HCT116 (cell line): Measurements from ENCODE around the gene PRCC. TPM values are rescaled to one million over a fixed set of nuclear protein-coding genes. Genes with fewer than 3 reads are reported as not detected.

Experiments
- ATAC-seq: fragments of 200-7000 bp; cut with Tn5 transposase; 2 replicates; pipeline ENCODE4 v1.9.1; 2020; ENCODE audit warnings: mild to moderate bottlenecking, moderate library complexity
- BruUV-seq: library from RNA; stranded (reverse); fragments of 400-500 nt; replicated peaks from 2 replicates; lab custom pipeline; 2021; lab: Mats Ljungman, UMichigan
- CTCF ChIA-PET: fragments of 300-600 bp; sonication (Branson Sonifier 250); formaldehyde crosslinking; loops from one replicate; lab custom pipeline; 2021; ENCODE audit warnings: antibody characterized with exemption; lab: Charles Lee
- POLR2A ChIA-PET: fragments of 300-600, 350-600 bp; sonication (Branson Sonifier 250); formaldehyde crosslinking; loops from one replicate; lab custom pipeline; 2021; ENCODE audit warnings: antibody characterized with exemption; lab: Charles Lee
- RAD21 ChIA-PET, 2 experiments: fragments of 300-600 bp; sonication (Branson Sonifier 250); formaldehyde crosslinking; loops; one replicate each; lab custom pipeline; 2023; ENCODE audit warnings: low total read pairs in 2 of 2; ENCODE audit not compliant: uncharacterized antibody in 2 of 2, unreplicated experiment in 2 of 2, low non-redundant PET in 1 of 2; lab: Charles Lee
- DNase-seq: peaks from one replicate; pipeline ENCODE4 v3.0.0-alpha.2; 2010; ENCODE audit warnings: low read depth, low spot score
- H2AFZ ChIP-seq: fragments of 200-600 bp; shearing (Covaris generic), sonication (generic); 2 replicates; pipeline ENCODE4 v1.6.1; 2017; ENCODE audit warnings: low read depth, mixed run types, mixed read lengths, antibody characterized with exemption, low read length; ENCODE audit not compliant: poor library complexity, severe bottlenecking
- H3K27ac ChIP-seq: 2 replicates; pipeline ENCODE4 v1.5.1; 2012; ENCODE audit warnings: low read depth, low read length
- H3K27me3 ChIP-seq: fragments of 200-600 bp; sonication (generic); 2 replicates; pipeline ENCODE4 v1.6.1; 2016; ENCODE audit warnings: mixed run types, low read length, mixed read lengths; ENCODE audit not compliant: insufficient read depth
- H3K36me3 ChIP-seq, 2 experiments: fragments of 200-500 bp in 1 of 2; fragments of 200-600 bp in 1 of 2; sonication (Bioruptor generic) in 1 of 2; sonication (generic) in 1 of 2; 2 replicates each; pipeline versions ENCODE4 v1.5.1 to v1.6.1; 2014 to 2016; ENCODE audit warnings: low read length in 2 of 2, inconsistent platforms in 1 of 2, mixed read lengths in 1 of 2, mixed run types in 1 of 2; ENCODE audit not compliant: insufficient read depth in 2 of 2, control insufficient read depth in 1 of 2
- H3K4me1 ChIP-seq, 2 experiments: fragments of 200-600 bp in 1 of 2; sonication (generic) in 1 of 2; 2 replicates each; pipeline versions ENCODE4 v1.5.1 to v1.6.1; 2012 to 2017; ENCODE audit warnings: low read length in 2 of 2, inconsistent platforms in 1 of 2, mild to moderate bottlenecking in 1 of 2, mixed read lengths in 1 of 2, mixed run types in 1 of 2, moderate library complexity in 1 of 2; ENCODE audit not compliant: insufficient read depth in 2 of 2, control insufficient read depth in 1 of 2
- H3K4me2 ChIP-seq: fragments of 200-600 bp; sonication (generic); 2 replicates; pipeline ENCODE4 v1.6.1; 2017; ENCODE audit warnings: mixed run types, low read length, mixed read lengths
- H3K4me3 ChIP-seq, 2 experiments: fragments of 200-600 bp in 1 of 2; sonication (generic) in 1 of 2; replicated peaks in 1 of 2; 2 replicates each; pipeline ENCODE4 v1.5.1; 2011 to 2016; ENCODE audit warnings: low read length in 2 of 2, control low read depth in 1 of 2, low read depth in 1 of 2, mild to moderate bottlenecking in 1 of 2, mixed read lengths in 1 of 2, mixed run types in 1 of 2
- H3K79me2 ChIP-seq: fragments of 200-600 bp; sonication (generic); 2 replicates; pipeline ENCODE4 v1.6.1; 2017; ENCODE audit warnings: mild to moderate bottlenecking, mixed run types, low read length, moderate library complexity, mixed read lengths; ENCODE audit not compliant: insufficient read depth
- H3K9ac ChIP-seq: fragments of 200-600 bp; sonication (generic); 2 replicates; pipeline ENCODE4 v1.6.1; 2016; ENCODE audit warnings: low read length, mixed read lengths
- H3K9me2 ChIP-seq: fragments of 200-600 bp; sonication (generic), shearing (Covaris generic); 2 replicates; pipeline ENCODE4 v1.6.1; 2017; ENCODE audit warnings: mixed run types, mild to moderate bottlenecking, moderate library complexity; ENCODE audit not compliant: insufficient read depth
- H3K9me3 ChIP-seq, 2 experiments: fragments of 200-500 bp in 1 of 2; fragments of 200-600 bp in 1 of 2; sonication (Bioruptor generic) in 1 of 2; sonication (generic) in 1 of 2; 2 replicates each; pipeline ENCODE4 v1.6.1; 2014 to 2017; ENCODE audit warnings: low read length in 2 of 2, mixed read lengths in 2 of 2, inconsistent platforms in 1 of 2, low read depth in 1 of 2, mild to moderate bottlenecking in 1 of 2, mixed run types in 1 of 2, moderate library complexity in 1 of 2; ENCODE audit not compliant: control insufficient read depth in 1 of 2, insufficient read depth in 1 of 2
- H4K20me1 ChIP-seq: fragments of 200-600 bp; sonication (generic), shearing (Covaris generic); 2 replicates; pipeline ENCODE4 v1.6.1; 2017; ENCODE audit warnings: mixed run types, mild to moderate bottlenecking, moderate library complexity; ENCODE audit not compliant: insufficient read depth
- CEBPB ChIP-seq: IDR thresholded peaks from 2 replicates; pipeline ENCODE4 v1.6.1; 2012; ENCODE audit warnings: low read depth
- CTCF ChIP-seq, 3 experiments: fragments of 200-600 bp in 1 of 3; sonication (generic) in 1 of 3; IDR thresholded peaks in 2 of 3; conservative IDR thresholded peaks in 1 of 3; 2 replicates each; pipeline ENCODE4 v1.5.1; 2012 to 2017; ENCODE audit warnings: low read depth in 2 of 3, low read length in 2 of 3, antibody characterized with exemption in 1 of 3, borderline replicate concordance in 1 of 3, control low read depth in 1 of 3, mild to moderate bottlenecking in 1 of 3, mixed read lengths in 1 of 3, mixed run types in 1 of 3, moderate library complexity in 1 of 3; ENCODE audit not compliant: insufficient read depth in 1 of 3
- EGR1 ChIP-seq: IDR thresholded peaks from 2 replicates; pipeline ENCODE4 v1.6.1; 2012; ENCODE audit warnings: low read depth
- ELF1 ChIP-seq: IDR thresholded peaks from 2 replicates; pipeline ENCODE4 v1.6.1; 2012; ENCODE audit warnings: low read depth, borderline replicate concordance
- EZH2 ChIP-seq: fragments of 200-600 bp; sonication (generic); IDR thresholded peaks from 2 replicates; pipeline ENCODE4 v1.6.1; 2017; ENCODE audit warnings: antibody characterized with exemption, mixed run types
- EZH2phosphoT487 ChIP-seq: fragments of 200-600 bp; IDR thresholded peaks from 2 replicates; pipeline ENCODE4 v1.6.1; 2018; ENCODE audit warnings: antibody characterized with exemption, borderline replicate concordance
- FOSL1 ChIP-seq: IDR thresholded peaks from 2 replicates; pipeline ENCODE4 v1.6.1; 2012; ENCODE audit warnings: low read depth
- MAX ChIP-seq: IDR thresholded peaks from 2 replicates; pipeline ENCODE4 v1.6.1; 2012
- SIN3A ChIP-seq: IDR thresholded peaks from 2 replicates; pipeline ENCODE4 v1.6.1; 2012; ENCODE audit warnings: low read depth
- SRF ChIP-seq: IDR thresholded peaks from 2 replicates; pipeline ENCODE4 v1.6.1; 2012; ENCODE audit warnings: low read depth
- TCF7L2 ChIP-seq: IDR thresholded peaks from 2 replicates; pipeline ENCODE4 v1.7.0; 2011; ENCODE audit warnings: borderline replicate concordance, inconsistent platforms; ENCODE audit not compliant: insufficient read depth, insufficient read length; ENCODE audit errors: extremely low read depth
- YY1 ChIP-seq: IDR thresholded peaks from 2 replicates; pipeline ENCODE4 v1.6.1; 2011; ENCODE audit warnings: low read length, low read depth, moderate library complexity, mild to moderate bottlenecking; ENCODE audit not compliant: insufficient replicate concordance; ENCODE audit errors: extremely low read depth
- ZNF274 ChIP-seq: fragments of 200-500 bp; sonication (Bioruptor generic); IDR thresholded peaks from 2 replicates; pipeline ENCODE4 v1.6.1; 2014; ENCODE audit warnings: mild to moderate bottlenecking, low read depth, low read length, inconsistent platforms
- intact Hi-C: fragments of 100-400 bp; cut with micrococcal nuclease; formaldehyde crosslinking; loops from 2 replicates; pipeline ENCODE4 v1.10.0; 2022
- total RNA-seq: library from RNA; stranded (reverse); gene quantifications from one replicate; pipeline ENCODE4 v1.2.1, GENCODE V29; 2021; ENCODE audit not compliant: unreplicated experiment

Gene PRCC
- total RNA-seq, 1 experiment from 2014 or later, result 78.1 TPM

- peaks cover 66% of the 10 kb centered on the region for H3K79me2 ChIP-seq
- RAD21 ChIA-PET, result interaction anchor here (1.3 to 1.4 kb wide), 4 partner anchors 16 to 39 kb away, joined by 4 to 5 read pairs (median 4); partner anchors contain the start of genes MRPL24 (in 2 of the 2), ISG20L2 (in 1 of the 2) and METTL25B (in 1 of the 2)
- CTCF ChIA-PET, result interaction anchor here (1.1 to 6.4 kb wide), 6 partner anchors 20 to 166 kb away, joined by 5 to 51 read pairs (median 6); partner anchors contain the start of genes ISG20L2, METTL25B, MRPL24 and NTRK1
- no peaks in the 10 kb centered on the region for H3K9me2 ChIP-seq
- no peaks in the 10 kb centered on the region for H4K20me1 ChIP-seq
- H3K27ac ChIP-seq, result peak overlapping the region; percentile 85
- peak; percentile 3 for ATAC-seq
- POLR2A ChIA-PET, result interaction anchor here (1.3 to 1.9 kb wide), 6 partner anchors 16 to 79 kb away, joined by 4 to 14 read pairs (median 8); partner anchors contain the start of genes HDGF, ISG20L2, METTL25B and MRPL24
- no peak overlapping the region for H2AFZ ChIP-seq
- TF ChIP-seq MAX (0 out of 2 replicates have a peak, but pooled peaks have one; percentile 28), FOSL1 (no peak)
- H3K4me1 ChIP-seq, result peaks cover 13 to 19% of the 10 kb centered on the region in 2 experiments
- no TSS peak for BruUV-seq
- no peaks in the 10 kb centered on the region for H3K9me3 ChIP-seq
- DNase-seq, result no peak
- peak overlapping the region; percentile 98 for H3K9ac ChIP-seq
- peak overlapping the region; percentile 95 for H3K4me2 ChIP-seq
- H3K4me3 ChIP-seq, result peak overlapping the region; percentile 74 to 95
- no peaks in the 10 kb centered on the region for H3K27me3 ChIP-seq
- peaks cover 4 to 22% of the 10 kb centered on the region in 2 experiments; a peak in 2 of 4 replicates for H3K36me3 ChIP-seq
- intact Hi-C loops, result loop anchor here (1.0 to 5.0 kb wide), 5 partner anchors 16 to 81 kb away; partner anchors contain the start of genes ISG20L2, METTL25B and MRPL24
These were observed 707 bp downstream of the PRCC start for GRCh38 chr1:156767879-156768604.

DNA sequence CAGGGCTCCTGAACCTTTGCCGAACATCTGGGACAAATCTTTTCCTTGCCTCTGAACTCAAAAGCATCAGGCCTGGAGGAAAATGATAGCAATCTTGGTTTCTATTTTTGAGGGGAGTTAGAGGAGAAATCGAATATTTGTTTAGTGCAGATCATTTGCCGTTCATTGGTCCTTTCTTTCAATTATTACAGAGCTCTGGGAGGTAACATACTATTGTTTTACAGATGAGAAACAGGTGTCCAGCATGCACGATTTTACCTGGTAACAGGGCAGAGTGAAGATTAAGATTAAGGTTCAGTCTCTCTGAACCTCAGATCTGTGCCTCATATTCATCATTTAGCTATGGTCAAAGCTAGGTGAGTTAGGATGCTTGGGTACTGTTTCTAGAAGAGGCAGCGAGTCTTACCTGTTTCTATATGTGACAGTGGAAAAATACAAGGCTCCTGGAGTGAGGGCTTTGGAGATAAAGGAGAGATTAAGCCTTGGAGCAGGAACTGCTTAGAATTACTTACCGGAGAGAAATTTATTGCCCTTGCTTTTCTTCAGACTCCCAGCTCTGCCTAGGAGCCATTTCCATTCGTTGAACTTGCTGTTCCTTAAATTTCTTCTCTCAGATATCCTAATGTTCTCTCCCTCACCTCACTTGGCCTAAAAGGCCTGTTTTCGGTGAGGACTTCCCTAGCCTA lies 1.4 kb downstream of the PRCC start:
- intact Hi-C loops, result loop anchor here (5.0 kb wide), 1 partner anchor 81 kb away; no protein-coding TSS in a partner anchor
- BruUV-seq, result no TSS peak

More for the DNA sequence above, 1.4 kb downstream of the PRCC start:
- RAD21 ChIA-PET, result no interaction called here
- Histone ChIP-seq H3K27me3 (no peaks in the 10 kb centered on the region), H3K79me2 (peaks cover 73% of the 10 kb centered on the region), H4K20me1 (no peaks in the 10 kb centered on the region), H2AFZ (no peak overlapping the region), H3K4me2 (peak overlapping the region; percentile 95), H3K4me1 (peaks cover 13 to 19% of the 10 kb centered on the region in 2 experiments), H3K36me3 (peaks cover 4 to 22% of the 10 kb centered on the region in 2 experiments; a peak in 2 of 4 replicates), H3K9ac (peak overlapping the region; percentile 98), H3K27ac (peak overlapping the region; percentile 85), H3K9me2 (no peaks in the 10 kb centered on the region), H3K4me3 (peak overlapping the region; percentile 74 to 95), H3K9me3 (no peaks in the 10 kb centered on the region)
- POLR2A ChIA-PET, result no interaction called here
- DNase-seq, result no peak
- ATAC-seq, result no peak
- TF ChIP-seq FOSL1, result no peak
- no peak for TF ChIP-seq YY1
- TF ChIP-seq ELF1, result no peak
- no peak for TF ChIP-seq CEBPB
- TF ChIP-seq EZH2, result no peak
- no peak for TF ChIP-seq MAX
- no peak for TF ChIP-seq TCF7L2
- no peak for TF ChIP-seq ZNF274
- no peak for TF ChIP-seq EGR1
- TF ChIP-seq CTCF (IDR thresholded peaks at IDR 0.05 in 2 of 3, conservative IDR thresholded peaks at IDR 0.05 in 1 of 3; ENCODE audit: borderline replicate concordance in 1 of 3, insufficient read depth in 1 of 3, low read depth in 2 of 3, low read length in 2 of 3), result no peak
- TF ChIP-seq SRF, result no peak
- no peak for TF ChIP-seq EZH2phosphoT487
- TF ChIP-seq SIN3A, result no peak; the same call in 1 of the 2 replicates
- CTCF ChIA-PET, result interaction anchor here (6.4 kb wide), 1 partner anchor 42 kb away, joined by 51 read pairs; the partner anchor contains the start of genes ISG20L2 and METTL25B
